Measurements from ENCODE around the gene MORC3. TPM values are rescaled to one million over a fixed set of nuclear protein-coding genes. Genes with fewer than 3 reads are reported as not detected.

MORC3 gene
- total and polyA plus RNA-seq, 9 of the 15 experiments (the other 6 are each of a cell fraction or from before 2014, with no cell fraction given), result 12.7 to 53.7 (median 36.0) TPM

DNA sequence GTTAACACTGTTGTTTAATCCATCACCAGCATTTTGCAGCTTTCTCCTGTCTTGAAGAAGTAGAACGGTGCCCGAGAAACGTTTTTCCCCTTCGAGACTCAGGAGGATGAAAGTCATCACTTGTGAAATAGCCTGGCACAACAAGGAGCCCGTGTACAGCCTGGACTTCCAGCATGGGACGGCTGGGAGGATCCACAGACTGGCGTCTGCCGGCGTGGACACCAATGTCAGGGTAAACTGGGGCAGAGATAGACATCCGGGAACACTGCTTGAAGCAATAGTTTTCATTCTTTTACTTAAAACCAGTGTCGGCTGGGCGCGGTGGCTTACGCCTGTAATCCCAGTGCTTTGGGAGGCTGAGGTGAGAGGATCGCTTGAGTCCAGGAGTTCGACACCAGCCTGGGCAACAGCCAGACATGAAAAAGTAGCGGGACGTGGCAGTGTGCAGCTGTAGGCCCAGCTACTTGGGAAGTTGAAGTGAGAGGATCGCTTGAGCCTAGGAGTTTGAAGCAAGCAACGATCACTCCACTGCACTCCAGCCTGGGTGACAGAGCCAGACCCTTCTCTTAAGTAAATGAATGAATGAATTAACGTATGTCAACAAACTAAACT lies 66.1 kb downstream of the MORC3 start (continued):
- no peak for TF ChIP-seq CEBPZ (IDR thresholded peaks at IDR 0.05; ENCODE audit: borderline replicate concordance, low read depth, low read length)
- TF ChIP-seq MEIS2 (IDR thresholded peaks at IDR 0.05; ENCODE audit: partially characterized antibody), result no peak
- TF ChIP-seq ZNF551 (CRISPR knock-in tag; IDR thresholded peaks at IDR 0.05), result no peak
- TF ChIP-seq BRD4 (IDR thresholded peaks at IDR 0.05), result no peak
- TF ChIP-seq E2F6 (IDR thresholded peaks at IDR 0.05; ENCODE audit: borderline replicate concordance in 1 of 2, extremely low read depth in 1 of 2, insufficient read depth in 1 of 2, insufficient read length in 1 of 2, low read depth in 1 of 2, low read length in 1 of 2, poor library complexity in 1 of 2, severe bottlenecking in 1 of 2), result no peak
- TF ChIP-seq KAT2B (IDR thresholded peaks at IDR 0.05; ENCODE audit: low read depth, low read length), result no peak
- no peak for TF ChIP-seq TCF3 (CRISPR knock-in tag; IDR thresholded peaks at IDR 0.05)
